ENCODE measurements around the gene CD3E. TPM values are rescaled to one million over a fixed set of nuclear protein-coding genes. Genes with fewer than 3 reads are reported as not detected.

The CD3E gene
- total RNA-seq, 3 donors from 2014 or later = 0.66 to 6.0 (median 2.1) TPM

- H3K27ac ChIP-seq = no peak overlapping the region
- H3K4me3 ChIP-seq = no peak overlapping the region
- no peak for DNase-seq (ENCODE audit: low spot score in 2 of 2)
- H3K4me1 ChIP-seq = peaks cover 0 to 7% of the 10 kb centered on the region in 2 donors
- H3K36me3 ChIP-seq = no peaks in the 10 kb centered on the region
- H3K9me3 ChIP-seq = no peaks in the 10 kb centered on the region
- intact Hi-C loops (cut with DNase I; ENCODE audit: low total_unique reads) = no loop called here
- no peaks in the 10 kb centered on the region for H3K27me3 ChIP-seq
- no peak for TF ChIP-seq POLR2A (IDR thresholded peaks at IDR 0.05)
These were observed 32.5 kb upstream of the CD3E start for GRCh38 chr11:118272001-118272400.

- H3K27ac ChIP-seq = peak overlapping the region; percentile 63 to 67
- intact Hi-C loops (cut with DNase I; ENCODE audit: low total_unique reads) = no loop called here
- H3K4me1 ChIP-seq = peaks cover 0 to 7% of the 10 kb centered on the region in 2 donors
- H3K4me3 ChIP-seq = no peak overlapping the region
- H3K9me3 ChIP-seq = no peaks in the 10 kb centered on the region
- no peak for DNase-seq (ENCODE audit: low spot score in 2 of 2)
- H3K27me3 ChIP-seq = no peaks in the 10 kb centered on the region
- TF ChIP-seq, protein P1, sequence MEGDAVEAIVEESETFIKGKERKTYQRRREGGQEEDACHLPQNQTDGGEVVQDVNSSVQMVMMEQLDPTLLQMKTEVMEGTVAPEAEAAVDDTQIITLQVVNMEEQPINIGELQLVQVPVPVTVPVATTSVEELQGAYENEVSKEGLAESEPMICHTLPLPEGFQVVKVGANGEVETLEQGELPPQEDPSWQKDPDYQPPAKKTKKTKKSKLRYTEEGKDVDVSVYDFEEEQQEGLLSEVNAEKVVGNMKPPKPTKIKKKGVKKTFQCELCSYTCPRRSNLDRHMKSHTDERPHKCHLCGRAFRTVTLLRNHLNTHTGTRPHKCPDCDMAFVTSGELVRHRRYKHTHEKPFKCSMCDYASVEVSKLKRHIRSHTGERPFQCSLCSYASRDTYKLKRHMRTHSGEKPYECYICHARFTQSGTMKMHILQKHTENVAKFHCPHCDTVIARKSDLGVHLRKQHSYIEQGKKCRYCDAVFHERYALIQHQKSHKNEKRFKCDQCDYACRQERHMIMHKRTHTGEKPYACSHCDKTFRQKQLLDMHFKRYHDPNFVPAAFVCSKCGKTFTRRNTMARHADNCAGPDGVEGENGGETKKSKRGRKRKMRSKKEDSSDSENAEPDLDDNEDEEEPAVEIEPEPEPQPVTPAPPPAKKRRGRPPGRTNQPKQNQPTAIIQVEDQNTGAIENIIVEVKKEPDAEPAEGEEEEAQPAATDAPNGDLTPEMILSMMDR (IDR thresholded peaks at IDR 0.05) = no peak
- TF ChIP-seq POLR2AphosphoS5 (IDR thresholded peaks at IDR 0.05) (no peak), POLR2A (IDR thresholded peaks at IDR 0.05) (no peak)
- no peaks in the 10 kb centered on the region for H3K36me3 ChIP-seq
These were observed 30.3 kb upstream of the CD3E start for GRCh38 chr11:118274186-118274585.

- intact Hi-C loops (cut with DNase I; ENCODE audit: low total_unique reads) = no loop called here
These were observed 29.4 kb upstream of the CD3E start for GRCh38 chr11:118275176-118275575.

GRCh38 chr11:118276422-118276821 lies 28.1 kb upstream of the CD3E start:
- TF ChIP-seq, protein P1 (IDR thresholded peaks at IDR 0.05) = no peak
- no peak for TF ChIP-seq POLR2A (IDR thresholded peaks at IDR 0.05)
- no peak for TF ChIP-seq POLR2AphosphoS5 (IDR thresholded peaks at IDR 0.05)
- H3K36me3 ChIP-seq = no peaks in the 10 kb centered on the region
- no peaks in the 10 kb centered on the region for H3K9me3 ChIP-seq
- H3K4me1 ChIP-seq = peaks cover 0 to 7% of the 10 kb centered on the region in 2 donors
- H3K27me3 ChIP-seq = no peaks in the 10 kb centered on the region
- H3K27ac ChIP-seq = peak overlapping the region; percentile 2 to 44
- H3K4me3 ChIP-seq = no peak overlapping the region
- DNase-seq (ENCODE audit: low spot score in 2 of 2) = no peak
- intact Hi-C loops (cut with DNase I; ENCODE audit: low total_unique reads) = no loop called here

More at GRCh38 chr11:118275176-118275575, 29.4 kb upstream of the CD3E start:
- Histone ChIP-seq H3K27ac (peak overlapping the region; percentile 63 to 67), H3K4me1 (peaks cover 0 to 7% of the 10 kb centered on the region in 2 donors), H3K27me3 (no peaks in the 10 kb centered on the region), H3K36me3 (no peaks in the 10 kb centered on the region), H3K9me3 (no peaks in the 10 kb centered on the region), H3K4me3 (no peak overlapping the region)
- DNase-seq (ENCODE audit: low spot score in 2 of 2) = no peak
- TF ChIP-seq, protein P1 (IDR thresholded peaks at IDR 0.05) = no peak
- TF ChIP-seq POLR2A (IDR thresholded peaks at IDR 0.05) (no peak), POLR2AphosphoS5 (IDR thresholded peaks at IDR 0.05) (no peak)

- H3K27me3 ChIP-seq = no peaks in the 10 kb centered on the region
- intact Hi-C loops (cut with DNase I; ENCODE audit: low total_unique reads) = loop anchor here (1.0 kb wide), 1 partner anchor 9 kb away; no protein-coding TSS in a partner anchor
- TF ChIP-seq POLR2AphosphoS5 (IDR thresholded peaks at IDR 0.05) (peak in 1 of 3 donors; percentile 22), POLR2A (IDR thresholded peaks at IDR 0.05) (no peak)
- TF ChIP-seq, protein P1 (IDR thresholded peaks at IDR 0.05) = no peak
- peak overlapping the region; percentile 2 to 64 for H3K27ac ChIP-seq
- H3K9me3 ChIP-seq = no peaks in the 10 kb centered on the region
- peaks cover 0 to 7% of the 10 kb centered on the region in 2 donors for H3K4me1 ChIP-seq
- no peak overlapping the region for H3K4me3 ChIP-seq
- peak in 1 of 2 donors; percentile 31 for DNase-seq (ENCODE audit: low spot score in 2 of 2)
- H3K36me3 ChIP-seq = no peaks in the 10 kb centered on the region
These were observed 27.2 kb upstream of the CD3E start for GRCh38 chr11:118277312-118277711.

DNA sequence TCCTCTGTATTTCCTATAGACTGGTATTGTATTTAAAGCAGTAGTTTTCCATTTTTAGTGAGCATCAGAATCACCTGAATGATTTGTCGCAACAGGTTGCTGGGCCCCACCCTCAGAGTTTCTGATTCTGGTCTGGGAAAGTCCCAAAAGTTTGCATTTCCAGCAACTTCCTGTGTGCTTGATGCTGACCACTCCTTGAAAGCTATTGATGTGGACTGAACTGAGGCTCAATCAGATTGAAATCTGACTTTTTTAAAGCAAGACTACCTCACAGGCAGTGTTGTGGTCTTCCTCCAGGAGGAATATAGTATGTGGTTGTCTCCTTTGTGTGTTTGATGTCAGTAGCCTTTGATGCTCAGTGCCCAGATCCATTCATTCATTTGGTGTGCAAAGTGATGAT lies 23.2 kb upstream of the CD3E start:
- no peaks in the 10 kb centered on the region for H3K27me3 ChIP-seq
- H3K36me3 ChIP-seq = no peaks in the 10 kb centered on the region
- no peaks in the 10 kb centered on the region for H3K9me3 ChIP-seq
- intact Hi-C loops (cut with DNase I; ENCODE audit: low total_unique reads) = no loop called here
- no peaks in the 10 kb centered on the region for H3K4me1 ChIP-seq
- H3K4me3 ChIP-seq = no peak overlapping the region
- no peak overlapping the region for H3K27ac ChIP-seq
- no peak for TF ChIP-seq POLR2A (IDR thresholded peaks at IDR 0.05)
- TF ChIP-seq POLR2AphosphoS5 (IDR thresholded peaks at IDR 0.05) = no peak
- TF ChIP-seq, protein P1 (IDR thresholded peaks at IDR 0.05) = no peak
- no peak for DNase-seq (ENCODE audit: low spot score in 2 of 2)
